GM12878 (cell line): ENCODE measurements around the gene CNN2. TPM values are rescaled to one million over a fixed set of nuclear protein-coding genes. Genes with fewer than 3 reads are reported as not detected.

Experiments used
- ATAC-seq: fragments of 200-7000 bp; cut with Tn5 transposase; 3 replicates; pipeline ENCODE4 v1.9.1; 2020; ENCODE audit warnings: mild to moderate bottlenecking, moderate library complexity
- BruUV-seq: library from RNA; stranded (reverse); fragments of 400-500 nt; replicated peaks from 2 replicates; lab custom pipeline; 2021; lab: Mats Ljungman, UMichigan
- CTCF ChIA-PET: fragments of 300-600 bp; sonication (Branson Sonifier 250); formaldehyde crosslinking; extraction: SDS; loops from one replicate; lab custom pipeline; 2021; ENCODE audit warnings: inconsistent platforms; lab: Yijun Ruan, JAX
- POLR2A ChIA-PET: fragments of 350-600 bp; formaldehyde crosslinking; extraction: SDS; loops from one replicate; lab custom pipeline; 2021; ENCODE audit warnings: inconsistent platforms; lab: Charles Lee
- RAD21 ChIA-PET: fragments of 300-600 bp; sonication (Branson Sonifier 250); formaldehyde crosslinking; loops from one replicate; lab custom pipeline; 2023; ENCODE audit warnings: antibody characterized with exemption; ENCODE audit not compliant: unreplicated experiment; lab: Charles Lee
- SMC1A ChIA-PET: fragments of 300-600 bp; sonication (Branson Sonifier 250); formaldehyde crosslinking; loops from one replicate; lab custom pipeline; 2023; ENCODE audit not compliant: unreplicated experiment, uncharacterized antibody; lab: Charles Lee
- DNase-seq: peaks from one replicate; pipeline ENCODE4 v3.0.0-alpha.2; 2011; ENCODE audit warnings: low read depth, low spot score
- FAIRE-seq: peaks from 3 replicates; lab custom pipeline; 2011; peaks lifted over from hg19 to GRCh38; lab: Jason Lieb, UNC
- H2AFZ ChIP-seq: 2 replicates; pipeline ENCODE4 v1.6.0; 2011; ENCODE audit warnings: low read depth, low read length, control low read depth; ENCODE audit not compliant: control insufficient read depth
- H3K27ac ChIP-seq: 2 replicates; pipeline ENCODE4 v1.5.1; 2011; ENCODE audit warnings: control low read depth; ENCODE audit not compliant: control insufficient read depth, insufficient read depth
- H3K27me3 ChIP-seq, 2 experiments: replicated peaks in 1 of 2; 2 replicates each; pipeline versions ENCODE4 v1.6.0 to v1.6.1; 2011; ENCODE audit warnings: low read length in 1 of 2; ENCODE audit not compliant: control insufficient read depth in 2 of 2, insufficient read depth in 2 of 2
- H3K36me3 ChIP-seq, 2 experiments: 2 replicates each; pipeline ENCODE4 v1.5.1; 2011; ENCODE audit warnings: low read length in 1 of 2; ENCODE audit not compliant: control insufficient read depth in 2 of 2, insufficient read depth in 2 of 2
- H3K4me1 ChIP-seq: 2 replicates; pipeline ENCODE4 v1.6.1; 2011; ENCODE audit warnings: mild to moderate bottlenecking, low read length, moderate library complexity, mixed read lengths; ENCODE audit not compliant: control insufficient read depth, insufficient read depth
- H3K4me2 ChIP-seq: 2 replicates; pipeline ENCODE4 v1.6.0; 2011; ENCODE audit warnings: control low read depth; ENCODE audit not compliant: control insufficient read depth, insufficient read depth
- H3K4me3 ChIP-seq: fragments of 200-600 bp; sonication (generic); 2 replicates; pipeline ENCODE4 v1.5.1; 2016
- H3K79me2 ChIP-seq: 2 replicates; pipeline ENCODE4 v1.6.0; 2011; ENCODE audit warnings: low read length; ENCODE audit not compliant: control insufficient read depth, insufficient read depth
- H3K9ac ChIP-seq: 2 replicates; pipeline ENCODE4 v1.8.0; 2011; ENCODE audit warnings: low read length, control low read depth, mixed read lengths; ENCODE audit not compliant: control insufficient read depth, insufficient read depth
- H3K9me3 ChIP-seq: replicated peaks from 3 replicates; pipeline ENCODE4 v1.5.1; 2011; ENCODE audit warnings: mild to moderate bottlenecking, low read length; ENCODE audit not compliant: control insufficient read depth, insufficient read depth
- H4K20me1 ChIP-seq: 2 replicates; pipeline ENCODE4 v1.6.0; 2011; ENCODE audit not compliant: control insufficient read depth, insufficient read depth
- ATF7 ChIP-seq: fragments of 450-650 bp; IDR thresholded peaks from 2 replicates; pipeline ENCODE4 v1.6.1; 2016; ENCODE audit warnings: low read depth, mild to moderate bottlenecking
- BACH1 ChIP-seq: fragments of 450-650 bp; IDR thresholded peaks from 2 replicates; pipeline ENCODE4 v1.6.1; 2017; ENCODE audit warnings: mild to moderate bottlenecking, borderline replicate concordance
- BRCA1 ChIP-seq: IDR thresholded peaks from 2 replicates; pipeline ENCODE4 v1.6.1; 2011; ENCODE audit warnings: low read depth, low read length, improper control_type of control experiment
- EED ChIP-seq: sonication (generic); IDR thresholded peaks from 2 replicates; pipeline ENCODE4 v1.6.1; 2016; ENCODE audit warnings: antibody characterized with exemption, low read depth
- FOXK2 ChIP-seq: fragments of 450-650 bp; IDR thresholded peaks from 2 replicates; pipeline ENCODE4 v1.6.1; 2017; ENCODE audit warnings: mild to moderate bottlenecking, moderate library complexity
- GABPA ChIP-seq: IDR thresholded peaks from 2 replicates; pipeline ENCODE4 v1.6.1; 2014; ENCODE audit warnings: antibody characterized with exemption, low read depth, mild to moderate bottlenecking, inconsistent platforms
- IKZF1 ChIP-seq: fragments of 450-650 bp; conservative IDR thresholded peaks from 2 replicates; pipeline ENCODE4 v1.6.1; 2017; ENCODE audit warnings: antibody characterized with exemption, mild to moderate bottlenecking
- IKZF2 ChIP-seq, 2 experiments: fragments of 450-650 bp; IDR thresholded peaks; 2 replicates each; pipeline ENCODE4 v1.6.1; 2017; ENCODE audit warnings: mild to moderate bottlenecking in 2 of 2, moderate library complexity in 2 of 2
- JUNB ChIP-seq: IDR thresholded peaks from 2 replicates; pipeline ENCODE4 v1.6.1; 2016; ENCODE audit warnings: antibody characterized with exemption, mild to moderate bottlenecking
- KDM1A ChIP-seq: fragments of 200-600 bp; sonication (generic); IDR thresholded peaks from 2 replicates; pipeline ENCODE4 v1.6.1; 2016; ENCODE audit warnings: borderline replicate concordance
- NBN ChIP-seq: fragments of 450-650 bp; IDR thresholded peaks from 2 replicates; pipeline ENCODE4 v1.6.1; 2016
- PML ChIP-seq: IDR thresholded peaks from 2 replicates; pipeline ENCODE4 v1.6.1; 2012; ENCODE audit warnings: low read length, inconsistent platforms
- POLR2A ChIP-seq: IDR thresholded peaks from 2 replicates; pipeline ENCODE4 v1.6.1; 2011; ENCODE audit warnings: low read depth, mild to moderate bottlenecking, low read length
- PRDM15 ChIP-seq: fragments of 450-650 bp; formaldehyde crosslinking; IDR thresholded peaks from 2 replicates; pipeline ENCODE4 v1.4.0; 2020; ENCODE audit warnings: mild to moderate bottlenecking, moderate library complexity
- RFX5 ChIP-seq: IDR thresholded peaks from 2 replicates; pipeline ENCODE4 v1.6.1; 2011; ENCODE audit warnings: low read depth, low read length, improper control_type of control experiment
- SIN3A ChIP-seq: IDR thresholded peaks from 2 replicates; pipeline ENCODE4 v1.6.1; 2012; ENCODE audit warnings: low read depth, low read length, improper control_type of control experiment
- SMAD1 ChIP-seq: fragments of 450-650 bp; IDR thresholded peaks from 2 replicates; pipeline ENCODE4 v1.6.1; 2018; ENCODE audit warnings: mild to moderate bottlenecking, low read depth; ENCODE audit not compliant: partially characterized antibody
- SUPT20H ChIP-seq: IDR thresholded peaks from 2 replicates; pipeline ENCODE4 v1.6.1; 2011; ENCODE audit warnings: low read depth, mild to moderate bottlenecking, low read length, moderate library complexity, borderline replicate concordance; ENCODE audit not compliant: control insufficient read depth
- TCF7 ChIP-seq: IDR thresholded peaks from 2 replicates; pipeline ENCODE4 v1.6.1; 2014; ENCODE audit warnings: antibody characterized with exemption, borderline replicate concordance
- YBX1 ChIP-seq: fragments of 450-650 bp; IDR thresholded peaks from 2 replicates; pipeline ENCODE4 v1.6.1; 2016; ENCODE audit warnings: antibody characterized with exemption
- ZNF274 ChIP-seq: IDR thresholded peaks from one replicate; pipeline ENCODE4 v1.8.0; 2011; ENCODE audit not compliant: insufficient read length, insufficient read depth
- WGBS: methylation state at CpG from one replicate; pipeline ENCODE4 v1.1.6; 2016; ENCODE audit warnings: low lambda C conversion rate; ENCODE audit not compliant: insufficient replicate concordance, insufficient coverage; ENCODE audit errors: missing lambda C conversion rate; 5-methylcytosine and 5-hydroxymethylcytosine counted together
- in situ Hi-C: fragments of 300-500 bp; cut with MboI; formaldehyde crosslinking; loops from 9 replicates; pipeline ENCODE4 v1.14.3; 2018; ENCODE audit warnings: mixed read lengths
- intact Hi-C: fragments of 100-400 bp; cut with micrococcal nuclease; formaldehyde crosslinking; loops from one replicate; pipeline ENCODE4 v1.14.2; 2022; ENCODE audit not compliant: unreplicated experiment
- polyA plus RNA-seq, 11 experiments: library from polyadenylated mRNA; depleted of rRNA in 4 of 11; unstranded in 6 of 11; stranded (reverse) in 5 of 11; fragments of >200 nt; fragmentation: Nextera tagmentation in 4 of 11; fragmentation: Illumina TruSeq in 1 of 11; extraction: Ambion mirVana in 4 of 11; extraction: Trizol in 1 of 11; gene quantifications; 1 replicate in 1 of 11; 2 replicates in 10 of 11; pipeline versions ENCODE4 v1.2.1 to v1.2.3, GENCODE V29; 2011 to 2016; ENCODE audit warnings: inconsistent platforms in 2 of 11, missing spikeins in 2 of 11, low read depth in 1 of 11
- total RNA-seq, 4 experiments: library from RNA; depleted of rRNA in 3 of 4; stranded (reverse); fragments of >200 nt in 3 of 4; fragmentation: Illumina TruSeq in 1 of 4; extraction: Trizol in 1 of 4; gene quantifications; 2 replicates each; pipeline versions ENCODE4 v1.2.1 to v1.2.3, GENCODE V29; 2013 to 2021
- TF ChIP-seq, protein P1 (sequence below): IDR thresholded peaks from 2 replicates; pipeline ENCODE4 v1.6.1; 2012; ENCODE audit warnings: low read depth, low read length, improper control_type of control experiment

Gene CNN2
- total and polyA plus RNA-seq, 10 of the 15 experiments (the other 5 are each of a cell fraction or from before 2014, with no cell fraction given): 34.7 to 311 (median 172) TPM

GRCh38 chr19:1018932-1019615 lies 7.3 kb upstream of the CNN2 start:
- Histone ChIP-seq H3K27ac (peak overlapping the region; percentile 99), H3K4me1 (peaks cover 32% of the 10 kb centered on the region), H3K9ac (peak overlapping the region; percentile 94; the same call in 1 of the 2 replicates), H4K20me1 (peaks cover 6% of the 10 kb centered on the region; the same call in 1 of the 2 replicates), H3K79me2 (peaks cover 67% of the 10 kb centered on the region), H3K4me2 (peak overlapping the region; percentile 48), H3K27me3 (no peaks in the 10 kb centered on the region), H2AFZ (no peak overlapping the region), H3K9me3 (no peaks in the 10 kb centered on the region), H3K4me3 (peak overlapping the region; percentile 83), H3K36me3 (peaks cover 1 to 5% of the 10 kb centered on the region in 2 experiments; a peak in 2 of 4 replicates)
- ChIA-PET CTCF (interaction anchor here (0.6 to 1.9 kb wide), 5 partner anchors 35 to 250 kb away, joined by 3 to 6 read pairs (median 3); partner anchors contain the start of genes CIRBP and WDR18), RAD21 (interaction anchor here (0.7 to 1.4 kb wide), 5 partner anchors 9 to 68 kb away, joined by 3 to 5 read pairs (median 3); partner anchors contain the start of genes ARHGAP45 and WDR18), POLR2A (interaction anchor here (0.7 to 1.7 kb wide), 10 partner anchors 9 to 224 kb away, joined by 3 to 9 read pairs (median 4); partner anchors contain the start of genes ARHGAP45 and WDR18), SMC1A (interaction anchor here (0.9 to 2.0 kb wide), 4 partner anchors 8 to 35 kb away, joined by 4 to 8 read pairs (median 4); partner anchors contain the start of gene WDR18)
- peak; percentile 40 for ATAC-seq
- intact Hi-C loops (no loop called here), in situ Hi-C loops (no loop called here)
- BruUV-seq: no TSS peak
- DNase-seq: no peak
- FAIRE-seq: no peak
- WGBS: under 1% methylated on average over 17 of the region's 17 CpGs
- no peak for TF ChIP-seq JUNB
- no peak for TF ChIP-seq EED
- TF ChIP-seq FOXK2: peak; percentile 38; the same call in 1 of the 2 replicates
- TF ChIP-seq POLR2A: peak; percentile 31; the same call in 1 of the 2 replicates
- no peak for TF ChIP-seq SUPT20H
- peak; percentile 73 for TF ChIP-seq ATF7
- no peak for TF ChIP-seq TCF7
- no peak for TF ChIP-seq RFX5
- TF ChIP-seq, protein P1, sequence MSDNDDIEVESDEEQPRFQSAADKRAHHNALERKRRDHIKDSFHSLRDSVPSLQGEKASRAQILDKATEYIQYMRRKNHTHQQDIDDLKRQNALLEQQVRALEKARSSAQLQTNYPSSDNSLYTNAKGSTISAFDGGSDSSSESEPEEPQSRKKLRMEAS: no peak
- TF ChIP-seq BACH1: no peak
- TF ChIP-seq IKZF1: 0 out of 2 replicates have a peak, but pooled peaks have one; percentile 25
- TF ChIP-seq NBN: peak; percentile 38; the same call in 1 of the 2 replicates
- 0 out of 4 replicates have a peak, but pooled peaks of 1 of the 2 experiments have one; percentile 19 for TF ChIP-seq IKZF2 (IDR thresholded peaks at IDR 0.05)
- TF ChIP-seq PML: no peak
- TF ChIP-seq KDM1A: no peak
- TF ChIP-seq BRCA1: no peak
- no peak for TF ChIP-seq SIN3A
- no peak for TF ChIP-seq ZNF274
- TF ChIP-seq YBX1: no peak
- TF ChIP-seq SMAD1: no peak
- TF ChIP-seq PRDM15 (CRISPR knock-in tag): no peak
- no peak for TF ChIP-seq GABPA
